ENCODE data around the gene SAMD14. TPM values are rescaled to one million over a fixed set of nuclear protein-coding genes. Genes with fewer than 3 reads are reported as not detected.

SAMD14 gene
- total RNA-seq, 1 experiment from 2014 or later, result 8.2 TPM

- Histone ChIP-seq H3K27me3 (ENCODE audit: control insufficient read depth, insufficient read depth, low read length) (peaks cover 10% of the 10 kb centered on the region), H3K4me3 (ENCODE audit: insufficient read depth, low read depth, low read length) (no peak overlapping the region), H3K36me3 (replicated peaks; ENCODE audit: control insufficient read depth, insufficient read depth, low read length) (no peaks in the 10 kb centered on the region)
- no peak for DNase-seq
Measured at GRCh38 chr17:50122945-50123344, 7.0 kb downstream of the SAMD14 start.

GRCh38 chr17:50120475-50121253 is 9.3 kb downstream of the SAMD14 start:
- H3K27me3 ChIP-seq (ENCODE audit: control insufficient read depth, insufficient read depth, low read length), result peaks cover 20% of the 10 kb centered on the region
- no peak overlapping the region for H3K4me3 ChIP-seq (ENCODE audit: insufficient read depth, low read depth, low read length)
- no peaks in the 10 kb centered on the region for H3K36me3 ChIP-seq (replicated peaks; ENCODE audit: control insufficient read depth, insufficient read depth, low read length)
- DNase-seq, result no peak

- H3K4me3 ChIP-seq (ENCODE audit: insufficient read depth, low read depth, low read length), result no peak overlapping the region
- no peak for DNase-seq
- peaks cover 20% of the 10 kb centered on the region for H3K27me3 ChIP-seq (ENCODE audit: control insufficient read depth, insufficient read depth, low read length)
- no peaks in the 10 kb centered on the region for H3K36me3 ChIP-seq (replicated peaks; ENCODE audit: control insufficient read depth, insufficient read depth, low read length)
Measured at GRCh38 chr17:50118828-50119218, 11.1 kb downstream of the SAMD14 start.

- DNase-seq, result no peak
- H3K4me3 ChIP-seq (ENCODE audit: insufficient read depth, low read depth, low read length), result no peak overlapping the region
Measured at GRCh38 chr17:50118076-50118827, 11.7 kb downstream of the SAMD14 start.

GRCh38 chr17:50117202-50118051 is 12.5 kb downstream of the SAMD14 start:
- DNase-seq, result peak; percentile 93
- H3K27me3 ChIP-seq (ENCODE audit: control insufficient read depth, insufficient read depth, low read length), result peaks cover 20% of the 10 kb centered on the region
- no peaks in the 10 kb centered on the region for H3K36me3 ChIP-seq (replicated peaks; ENCODE audit: control insufficient read depth, insufficient read depth, low read length)
- H3K4me3 ChIP-seq (ENCODE audit: insufficient read depth, low read depth, low read length), result peak overlapping the region; percentile 45

More at GRCh38 chr17:50118076-50118827, 11.7 kb downstream of the SAMD14 start:
- H3K27me3 ChIP-seq (ENCODE audit: control insufficient read depth, insufficient read depth, low read length), result peaks cover 20% of the 10 kb centered on the region
- no peaks in the 10 kb centered on the region for H3K36me3 ChIP-seq (replicated peaks; ENCODE audit: control insufficient read depth, insufficient read depth, low read length)

GRCh38 chr17:50115756-50116155 is 14.2 kb downstream of the SAMD14 start:
- no peaks in the 10 kb centered on the region for H3K36me3 ChIP-seq (replicated peaks; ENCODE audit: control insufficient read depth, insufficient read depth, low read length)
- DNase-seq, result no peak
- peaks cover 20% of the 10 kb centered on the region for H3K27me3 ChIP-seq (ENCODE audit: control insufficient read depth, insufficient read depth, low read length)
- no peak overlapping the region for H3K4me3 ChIP-seq (ENCODE audit: insufficient read depth, low read depth, low read length)

GRCh38 chr17:50114849-50115357 is 15.1 kb downstream of the SAMD14 start:
- Histone ChIP-seq H3K4me3 (ENCODE audit: insufficient read depth, low read depth, low read length) (no peak overlapping the region), H3K27me3 (ENCODE audit: control insufficient read depth, insufficient read depth, low read length) (peaks cover 20% of the 10 kb centered on the region), H3K36me3 (replicated peaks; ENCODE audit: control insufficient read depth, insufficient read depth, low read length) (no peaks in the 10 kb centered on the region; the same call in 1 of the 2 replicates)
- peak; percentile 88 for DNase-seq

GRCh38 chr17:50114401-50114800 is 15.6 kb downstream of the SAMD14 start:
- Histone ChIP-seq H3K27me3 (ENCODE audit: control insufficient read depth, insufficient read depth, low read length) (peaks cover 18% of the 10 kb centered on the region), H3K4me3 (ENCODE audit: insufficient read depth, low read depth, low read length) (no peak overlapping the region), H3K36me3 (replicated peaks; ENCODE audit: control insufficient read depth, insufficient read depth, low read length) (no peaks in the 10 kb centered on the region; the same call in 1 of the 2 replicates)
- DNase-seq, result no peak

- H3K36me3 ChIP-seq (replicated peaks; ENCODE audit: control insufficient read depth, insufficient read depth, low read length), result no peaks in the 10 kb centered on the region; the same call in 1 of the 2 replicates
- H3K27me3 ChIP-seq (ENCODE audit: control insufficient read depth, insufficient read depth, low read length), result peaks cover 14% of the 10 kb centered on the region
- H3K4me3 ChIP-seq (ENCODE audit: insufficient read depth, low read depth, low read length), result no peak overlapping the region
- no peak for DNase-seq
Measured at GRCh38 chr17:50113624-50114320, 16.2 kb downstream of the SAMD14 start.

- H3K36me3 ChIP-seq (replicated peaks; ENCODE audit: control insufficient read depth, insufficient read depth, low read length), result no peaks in the 10 kb centered on the region; the same call in 1 of the 2 replicates
- peaks cover 9% of the 10 kb centered on the region for H3K27me3 ChIP-seq (ENCODE audit: control insufficient read depth, insufficient read depth, low read length)
- H3K4me3 ChIP-seq (ENCODE audit: insufficient read depth, low read depth, low read length), result no peak overlapping the region
- DNase-seq, result no peak
Measured at GRCh38 chr17:50112694-50113093, 17.3 kb downstream of the SAMD14 start.

GRCh38 chr17:50111673-50112655 is 18.0 kb downstream of the SAMD14 start:
- H3K4me3 ChIP-seq (ENCODE audit: insufficient read depth, low read depth, low read length), result no peak overlapping the region
- peaks cover 5% of the 10 kb centered on the region; the same call in 1 of the 2 replicates for H3K27me3 ChIP-seq (ENCODE audit: control insufficient read depth, insufficient read depth, low read length)
- no peak for DNase-seq
- no peaks in the 10 kb centered on the region; the same call in 1 of the 2 replicates for H3K36me3 ChIP-seq (replicated peaks; ENCODE audit: control insufficient read depth, insufficient read depth, low read length)

- no peak for DNase-seq
- H3K36me3 ChIP-seq (replicated peaks; ENCODE audit: control insufficient read depth, insufficient read depth, low read length), result no peaks in the 10 kb centered on the region; the same call in 1 of the 2 replicates
- H3K4me3 ChIP-seq (ENCODE audit: insufficient read depth, low read depth, low read length), result no peak overlapping the region
- H3K27me3 ChIP-seq (ENCODE audit: control insufficient read depth, insufficient read depth, low read length), result no peaks in the 10 kb centered on the region
Measured at GRCh38 chr17:50110591-50111349, 19.2 kb downstream of the SAMD14 start.

All from H7 (cell line).